Muscle of back (tissue), 11 donors: Measurements from ENCODE around the gene AGBL3. TPM values are rescaled to one million over a fixed set of nuclear protein-coding genes. Genes with fewer than 3 reads are reported as not detected.
A peak's percentile ranks its signal among the peaks of the same experiment; 100 is the strongest.

Source experiments
- DNase-seq, 3 donors: peaks; one replicate each; pipeline versions ENCODE4 v3.0.0 to v3.0.0-alpha.2; 2013
- polyA plus RNA-seq, 10 donors: library from polyadenylated mRNA; unstranded; fragments of 120-200 nt; gene quantifications; one replicate each; pipeline ENCODE4 v1.2.1, GENCODE V29; 2013; ENCODE audit not compliant: insufficient read length in 10 of 10

Gene AGBL3
- polyA plus RNA-seq, 10 donors = 1.8 to 7.6 (median 3.3) TPM

DNA sequence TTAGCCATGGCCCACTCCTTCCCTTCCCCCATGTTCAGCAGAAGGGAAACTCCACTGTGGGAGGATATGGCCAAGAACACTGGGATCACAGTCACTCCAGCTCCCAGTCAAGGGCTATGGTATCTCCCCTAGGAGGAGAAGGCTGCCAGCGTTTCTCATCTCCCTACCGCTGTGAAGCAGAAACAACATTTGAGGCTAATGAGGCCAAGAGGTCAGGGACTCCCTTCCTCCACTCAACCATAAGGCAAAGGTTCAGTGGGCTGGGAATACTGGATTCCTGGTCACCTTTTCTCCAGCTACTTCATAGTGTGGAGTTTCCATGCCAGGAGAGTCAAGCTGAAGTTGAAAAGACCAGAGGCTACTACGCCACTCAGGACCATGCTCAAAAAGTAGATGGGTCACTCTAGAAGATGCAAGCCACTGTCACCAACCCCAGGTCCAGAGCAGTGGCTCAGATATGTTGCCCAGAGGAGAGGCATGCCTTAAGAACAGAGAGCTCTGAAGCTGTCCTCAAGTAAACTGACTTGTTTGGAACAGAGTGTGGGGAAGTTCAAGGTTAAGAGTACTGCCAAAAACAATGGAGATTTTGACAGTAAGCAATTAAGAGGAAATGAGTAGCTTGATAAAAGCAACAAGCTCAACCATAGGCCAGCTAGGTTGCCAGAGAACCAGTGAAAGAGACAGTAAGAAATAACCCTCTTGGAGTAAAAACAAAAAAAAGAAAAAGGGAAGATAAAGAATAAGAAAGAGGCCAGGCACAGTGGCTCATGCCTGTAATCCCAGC, 157.8 kb downstream of the AGBL3 start:
- DNase-seq = no peak

DNA sequence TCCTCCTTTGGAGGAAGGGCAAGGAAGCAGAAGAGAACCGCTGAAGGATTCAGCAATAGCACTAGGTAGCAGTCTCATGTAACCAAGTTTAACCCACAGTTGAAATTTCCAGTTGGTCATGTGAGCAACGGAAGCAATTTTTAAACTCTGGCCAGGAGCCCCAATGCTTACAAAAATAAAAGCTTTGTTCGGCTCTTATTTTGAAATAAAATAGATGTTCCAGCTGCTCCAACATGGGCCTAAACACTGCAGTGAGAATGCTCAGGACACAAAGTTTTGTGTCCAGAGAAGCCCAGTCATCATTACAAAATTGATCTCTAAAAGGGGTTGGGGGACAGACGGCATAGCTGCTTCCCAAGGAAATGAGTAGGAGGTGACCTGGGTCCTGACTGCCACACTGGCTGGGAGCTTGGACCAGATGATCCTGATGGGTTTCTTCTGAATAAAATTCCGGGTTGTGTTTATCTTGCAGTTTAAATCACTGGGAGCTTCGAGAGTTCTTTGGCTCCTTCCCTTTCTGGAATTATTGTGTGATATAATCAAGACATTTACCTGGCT, 161.1 kb downstream of the AGBL3 start:
- no peak for DNase-seq

DNA sequence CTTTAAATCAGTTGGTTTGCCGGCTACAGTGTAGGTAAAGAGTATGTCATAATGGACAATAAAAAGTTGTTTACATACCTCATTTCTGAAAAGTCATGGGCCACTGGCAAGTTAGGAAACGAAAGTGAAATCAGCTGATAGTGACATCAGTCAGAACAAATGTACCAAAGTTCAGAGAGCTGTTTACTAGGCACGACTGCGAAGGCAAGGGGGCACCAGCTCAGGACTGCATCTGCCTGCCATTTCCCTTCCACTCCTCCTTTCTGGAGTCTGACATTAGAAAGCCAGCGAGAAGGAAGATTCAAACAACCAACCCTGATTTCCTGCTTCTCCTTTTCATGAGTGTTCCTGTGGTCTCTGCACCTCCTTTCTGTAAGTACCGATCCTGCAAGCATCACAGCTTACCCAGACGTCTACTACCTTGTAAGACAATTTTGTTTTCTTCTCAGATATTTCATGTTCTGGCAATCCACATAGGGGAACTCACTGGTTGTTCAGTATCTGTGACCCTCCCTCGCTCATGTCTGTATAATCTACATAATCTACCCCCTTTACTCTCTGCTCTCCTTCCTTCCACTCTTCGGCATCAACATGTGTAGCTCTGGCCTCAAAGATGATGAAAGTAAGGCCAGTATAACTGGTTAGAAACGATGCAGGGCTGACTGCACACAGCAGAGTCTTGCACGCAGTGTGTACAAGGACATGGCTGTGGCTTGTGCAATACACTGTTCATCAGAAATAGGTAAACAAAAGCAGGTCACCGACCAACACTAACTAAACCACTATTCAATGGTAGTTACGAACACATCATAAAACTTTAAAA, 161.8 kb downstream of the AGBL3 start, which contains the start of gene TMEM140:
TSS of gene TMEM140 (plus strand) at position 174 of the 823 bp plus-strand sequence. CDS start 16,370 bp downstream, outside the sequence.
- DNase-seq = peak in 1 of 3 donors; percentile 50

DNA sequence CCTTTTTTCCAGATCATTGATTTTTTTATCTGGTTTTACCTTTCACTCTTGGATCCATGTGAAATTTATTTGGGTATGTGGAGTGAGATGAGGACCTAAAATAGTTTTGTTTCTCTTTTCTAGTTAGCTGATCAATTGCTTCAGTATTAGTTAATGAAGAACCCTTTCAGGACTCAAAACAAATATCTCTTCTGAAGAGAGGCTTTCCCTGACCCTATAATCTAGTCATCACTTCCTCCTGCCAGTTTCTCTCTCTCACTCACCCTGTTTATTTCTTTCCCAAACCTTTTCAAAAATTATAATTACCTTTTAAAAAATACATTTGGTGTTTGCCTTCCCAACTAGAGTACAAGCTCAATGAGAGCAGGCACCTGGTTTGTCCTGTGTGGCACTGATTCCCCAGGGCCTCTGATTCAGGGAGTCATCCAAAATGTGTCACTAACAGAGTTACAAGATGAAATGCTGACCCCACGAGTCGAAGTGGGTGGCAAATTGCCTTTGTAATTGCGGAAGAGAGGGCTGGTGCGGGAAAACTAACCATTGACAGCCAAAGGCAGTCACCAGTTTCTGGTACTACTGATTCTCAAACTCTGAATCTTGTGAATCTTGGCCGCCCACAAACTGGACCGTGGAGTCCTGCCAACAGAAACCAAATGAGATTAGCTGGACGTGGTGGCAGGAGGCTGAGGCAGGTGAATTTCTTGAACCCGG, 163.9 kb downstream of the AGBL3 start:
- no peak for DNase-seq

DNA sequence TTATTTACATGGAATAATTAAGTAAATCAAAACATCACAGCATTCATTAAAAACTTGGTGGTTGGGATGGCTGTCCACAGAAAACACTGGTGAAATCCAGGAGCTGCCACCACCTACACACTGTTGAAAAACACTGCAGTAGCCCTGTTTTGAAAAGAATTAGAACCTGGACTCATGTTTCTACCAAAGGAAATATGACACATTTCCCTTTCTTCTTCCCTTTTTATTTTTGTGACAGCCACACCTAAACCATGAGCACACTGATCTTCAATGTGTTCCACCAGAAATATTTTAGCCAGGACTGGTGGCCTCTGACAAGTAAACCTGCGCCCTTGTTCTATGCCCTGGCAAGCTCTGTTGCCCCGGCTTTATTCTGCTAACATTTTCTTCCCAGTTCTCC, 164.8 kb downstream of the AGBL3 start:
- no peak for DNase-seq

DNA sequence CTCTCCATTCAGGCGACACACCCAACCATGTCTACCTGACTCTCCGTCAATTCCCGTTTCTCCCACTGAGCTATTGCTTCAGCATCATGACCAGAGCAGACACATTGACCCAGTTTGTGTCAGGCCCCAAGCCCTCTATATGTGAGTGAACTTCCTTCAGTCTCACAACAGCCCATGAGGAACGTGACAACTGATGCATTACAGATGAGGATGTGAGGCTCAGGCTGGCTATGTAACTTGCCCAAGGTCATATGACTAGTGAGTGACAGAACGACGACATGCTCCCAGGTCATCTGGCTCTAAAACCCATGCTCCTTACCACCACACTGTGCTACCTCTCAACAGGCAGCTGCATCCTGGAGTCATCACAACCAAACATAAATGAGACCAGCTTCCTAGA, 165.2 kb downstream of the AGBL3 start:
- DNase-seq = no peak

DNA sequence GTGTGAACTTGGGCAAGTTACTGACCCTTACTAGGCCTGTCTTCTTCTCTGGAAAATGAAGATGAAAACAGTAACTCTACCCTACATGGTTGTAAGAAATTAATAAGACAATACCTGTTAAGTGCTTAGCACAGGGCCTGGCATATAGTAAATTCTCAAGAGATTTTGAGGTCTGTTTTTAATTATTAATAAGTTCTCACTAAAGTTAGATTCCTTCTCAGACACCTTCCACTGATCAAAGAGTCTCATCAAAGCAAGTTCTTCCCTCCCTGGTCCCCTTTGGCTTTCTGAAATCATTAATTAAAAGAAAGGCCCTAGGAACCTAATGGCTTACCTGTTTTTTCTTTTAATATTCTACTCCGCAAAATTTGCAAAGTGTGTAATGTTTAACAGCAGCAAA, 166.1 kb downstream of the AGBL3 start:
- no peak for DNase-seq

DNA sequence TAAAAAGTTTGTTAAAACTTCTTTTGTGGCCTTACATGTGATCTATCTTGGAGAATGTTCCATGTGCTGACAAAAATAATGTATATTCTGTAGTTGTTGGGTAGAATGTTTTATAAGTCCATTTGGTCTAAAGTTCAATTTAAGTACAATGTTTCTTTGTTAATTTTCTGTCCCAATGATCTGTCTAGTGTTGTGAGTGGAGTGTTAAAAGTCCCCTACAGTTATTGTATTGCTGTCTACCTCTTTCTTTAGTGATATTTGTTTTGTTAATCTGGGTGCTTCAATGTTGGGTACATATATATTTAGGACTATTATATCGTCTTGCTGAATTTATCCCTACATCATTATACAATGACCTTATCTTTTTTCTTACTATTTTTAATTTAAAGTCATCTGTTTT, 168.4 kb downstream of the AGBL3 start:
- DNase-seq = no peak

DNA sequence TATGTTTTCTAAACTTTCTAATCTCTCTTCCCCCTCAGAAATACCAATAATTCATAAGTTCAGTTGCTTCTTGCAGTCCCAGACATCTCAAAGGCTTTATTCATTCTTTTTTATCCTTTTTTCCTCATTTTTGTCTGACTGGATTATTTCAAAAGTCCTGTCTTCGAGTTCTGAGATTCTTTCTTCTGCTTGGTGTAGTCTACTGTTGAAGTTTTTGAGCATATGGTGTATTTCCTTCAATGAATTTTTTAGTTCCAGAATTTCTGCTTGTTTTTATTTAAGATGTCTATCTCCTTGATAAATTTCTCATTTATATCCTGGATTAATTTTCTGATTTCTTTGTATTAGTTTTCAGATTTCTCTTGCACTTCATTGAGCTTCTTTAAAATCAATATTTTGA, 170.0 kb downstream of the AGBL3 start:
- DNase-seq = no peak

DNA sequence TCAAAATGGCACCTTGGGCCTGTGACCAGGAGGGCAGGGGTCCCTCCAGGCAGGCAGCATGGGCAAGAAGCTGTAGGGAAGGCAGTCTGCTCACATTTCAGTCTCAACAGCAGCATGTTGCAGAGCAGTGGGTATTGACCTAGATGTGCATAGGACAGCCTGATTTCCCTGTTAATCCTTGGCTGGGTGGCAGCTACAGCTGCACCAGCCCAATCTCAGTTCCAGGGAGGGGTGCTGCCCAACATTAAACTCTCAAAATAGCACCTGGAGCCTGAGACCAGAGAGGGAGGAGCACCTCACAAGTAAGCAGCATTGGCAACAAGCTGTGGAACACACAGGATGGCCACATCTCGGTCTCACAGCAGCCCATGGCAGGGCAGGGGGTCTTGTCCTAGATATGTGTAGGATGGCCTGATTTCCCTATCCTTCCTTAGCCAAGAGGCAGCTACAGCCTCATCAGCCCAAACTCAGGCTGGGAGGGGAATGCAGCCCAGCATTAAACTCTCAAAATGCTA, 171.9 kb downstream of the AGBL3 start:
- DNase-seq = no peak

DNA sequence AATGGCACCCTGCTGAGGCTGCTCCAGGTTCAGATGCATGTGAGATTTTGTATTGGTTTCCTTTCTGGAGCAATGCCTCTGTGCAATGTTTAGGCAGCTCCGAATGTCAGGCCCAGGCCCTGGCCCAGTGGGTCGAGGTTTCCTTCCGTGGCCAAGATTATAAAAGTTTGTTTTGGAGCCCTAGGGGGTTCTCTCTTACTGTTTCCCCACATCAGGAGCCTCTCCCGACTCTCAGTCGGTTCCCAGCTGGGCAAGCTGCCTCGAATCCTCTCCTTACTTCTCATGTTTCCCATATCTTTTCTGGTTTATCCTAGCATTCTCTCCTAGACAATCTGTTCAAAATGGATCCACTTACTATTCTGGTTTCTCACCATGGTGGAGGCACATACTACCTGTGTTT, 172.6 kb downstream of the AGBL3 start:
- no peak for DNase-seq

DNA sequence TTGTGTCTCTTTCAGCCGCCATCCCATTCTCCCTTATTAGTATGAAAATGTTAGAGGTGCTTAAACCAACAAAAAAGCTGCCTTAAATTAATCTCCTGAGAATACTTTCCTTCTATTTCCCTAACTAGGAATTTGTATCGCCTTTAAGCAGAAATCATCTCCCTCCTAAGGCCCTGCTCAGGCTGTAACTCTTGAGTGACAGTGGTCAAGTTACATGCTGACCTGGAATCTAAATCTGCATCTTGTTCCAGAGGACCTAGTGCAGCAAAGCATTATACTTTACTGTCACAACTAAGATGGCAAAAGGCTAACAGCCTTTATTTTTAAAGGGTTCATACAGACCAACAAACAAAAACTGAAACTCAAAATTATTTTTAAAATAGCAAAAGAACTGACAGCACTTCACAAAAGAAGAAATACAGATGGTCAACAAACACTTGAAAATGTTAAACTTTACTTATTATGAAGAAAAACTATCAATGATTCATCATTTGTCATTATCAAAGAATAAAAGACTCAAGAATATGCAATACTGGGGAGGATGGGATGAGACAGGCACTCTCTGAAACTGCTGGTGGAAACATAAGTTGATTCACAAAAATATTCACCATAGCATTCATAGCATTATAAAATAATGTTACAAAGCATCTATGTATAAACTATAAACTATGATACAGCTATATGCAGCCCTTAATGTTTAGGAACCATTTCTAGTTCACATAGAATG, 173.2 kb downstream of the AGBL3 start:
- no peak for DNase-seq

DNA sequence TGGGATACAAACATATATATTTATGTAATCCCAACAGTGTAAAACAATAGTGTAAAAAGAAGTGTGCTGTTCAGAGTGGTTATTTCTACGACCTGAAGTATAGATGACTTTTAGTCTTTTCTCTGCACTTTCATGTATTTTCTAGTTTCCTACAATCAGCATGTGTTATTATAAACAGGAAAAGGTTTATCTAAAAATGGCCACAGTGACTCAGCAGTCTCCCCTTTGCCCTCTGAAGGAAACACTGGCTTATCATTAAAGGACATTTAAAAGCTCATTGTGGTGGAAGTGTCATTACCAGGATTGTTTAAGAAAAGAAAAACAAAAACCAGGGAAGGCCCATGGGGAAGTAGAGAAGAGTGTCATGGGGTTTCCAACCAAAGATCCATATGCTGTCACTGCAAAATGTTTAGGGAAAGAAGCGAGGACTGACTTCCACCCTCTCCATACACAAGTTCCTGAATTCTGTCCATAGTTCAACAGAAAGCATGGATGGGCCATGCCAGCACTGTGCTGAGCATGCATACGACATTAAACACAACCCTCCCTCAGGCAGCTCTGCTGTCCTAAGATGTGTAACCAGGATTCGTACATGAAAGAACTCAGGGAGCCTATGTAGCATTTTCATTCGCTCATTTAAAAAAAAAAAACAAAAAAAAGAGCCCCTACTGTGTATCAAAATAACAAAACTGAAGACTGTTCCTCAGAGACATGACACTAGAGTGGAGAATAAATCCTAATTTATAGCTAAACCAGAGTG, 174.0 kb downstream of the AGBL3 start:
- no peak for DNase-seq

DNA sequence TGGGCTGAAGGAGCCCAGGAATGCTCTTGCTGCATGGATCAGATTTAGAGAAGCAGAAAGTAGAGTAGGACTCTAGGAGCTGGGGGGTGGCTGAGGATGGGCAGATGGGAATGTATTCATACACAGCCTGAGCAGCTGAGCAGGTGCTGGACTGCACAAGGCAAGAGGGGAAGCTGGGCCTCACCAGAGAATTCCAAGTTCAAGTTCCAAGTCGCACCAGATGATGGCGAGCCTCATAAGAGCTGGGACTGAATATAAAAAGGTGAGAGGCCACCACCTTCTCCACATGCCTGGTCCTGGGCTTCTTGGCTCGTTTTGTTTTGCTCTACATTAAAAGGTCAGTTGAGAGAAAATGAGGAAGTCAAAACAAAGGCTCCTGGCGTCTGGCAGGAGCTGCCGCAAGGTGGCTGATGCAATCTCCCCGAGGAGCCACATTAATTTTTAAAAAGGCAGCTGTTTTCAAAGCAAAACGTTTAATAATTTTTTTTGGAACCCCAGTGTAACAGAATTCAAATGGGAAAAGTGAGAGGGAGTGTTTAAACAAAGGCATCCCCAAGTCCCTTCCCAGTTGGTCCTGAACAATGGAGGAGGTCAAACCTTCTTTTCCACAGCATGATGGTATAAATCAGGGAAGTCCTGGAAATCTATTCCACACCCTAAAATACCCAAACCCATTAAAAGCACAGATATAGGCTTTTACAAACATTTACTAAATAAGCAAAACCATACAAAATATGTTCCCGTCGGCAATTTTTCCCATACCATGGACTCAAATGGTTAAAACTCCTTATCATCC, 174.7 kb downstream of the AGBL3 start:
- DNase-seq = peak in 1 of 3 donors; percentile 56

DNA sequence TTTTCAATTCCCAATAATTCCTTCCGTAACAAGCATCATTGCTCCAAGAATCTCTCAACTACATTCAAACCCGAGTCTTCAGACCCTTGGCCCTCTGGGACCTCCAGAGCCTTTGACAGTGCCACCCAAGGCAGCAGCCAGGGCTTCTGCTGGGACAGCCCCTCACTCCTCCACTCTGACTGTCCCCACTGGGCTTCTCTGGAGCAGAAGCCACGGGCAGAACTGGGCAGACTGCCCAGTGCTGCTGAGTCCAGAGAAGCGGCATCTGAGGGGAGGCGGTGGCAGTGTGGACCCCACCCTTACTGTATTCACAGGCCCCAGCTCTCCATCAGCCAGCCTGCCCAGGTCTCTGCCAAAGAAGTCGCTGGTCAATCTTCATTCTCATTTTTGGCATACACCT, 175.4 kb downstream of the AGBL3 start:
- no peak for DNase-seq

DNA sequence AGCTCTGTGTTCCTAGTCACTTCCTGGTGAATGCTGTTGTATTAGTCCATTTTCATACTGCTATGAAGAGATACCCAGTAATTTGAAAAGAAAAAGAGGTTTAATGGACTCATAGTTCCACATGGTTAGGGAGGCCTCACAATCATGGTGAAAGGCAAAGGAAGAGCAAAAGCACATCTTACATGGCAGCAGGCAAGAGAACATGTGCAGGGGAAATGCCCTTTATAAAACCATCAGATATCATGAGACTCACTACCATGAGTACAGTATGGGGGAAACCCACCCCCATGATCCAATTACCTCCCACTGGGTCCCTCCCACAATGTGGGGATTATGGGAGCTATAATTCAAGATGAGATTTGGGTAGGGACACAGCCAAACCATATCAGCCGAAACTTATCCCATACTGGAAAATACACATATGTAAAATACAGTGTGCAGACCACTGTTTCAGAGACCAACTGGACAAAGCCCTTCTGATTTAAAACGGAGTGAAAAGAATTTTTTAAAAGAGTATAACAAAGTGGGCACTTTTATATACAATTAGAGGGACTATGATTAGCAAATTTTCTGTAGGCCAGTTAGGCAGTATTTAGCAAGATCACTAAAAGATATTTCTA, 176.2 kb downstream of the AGBL3 start:
- no peak for DNase-seq

DNA sequence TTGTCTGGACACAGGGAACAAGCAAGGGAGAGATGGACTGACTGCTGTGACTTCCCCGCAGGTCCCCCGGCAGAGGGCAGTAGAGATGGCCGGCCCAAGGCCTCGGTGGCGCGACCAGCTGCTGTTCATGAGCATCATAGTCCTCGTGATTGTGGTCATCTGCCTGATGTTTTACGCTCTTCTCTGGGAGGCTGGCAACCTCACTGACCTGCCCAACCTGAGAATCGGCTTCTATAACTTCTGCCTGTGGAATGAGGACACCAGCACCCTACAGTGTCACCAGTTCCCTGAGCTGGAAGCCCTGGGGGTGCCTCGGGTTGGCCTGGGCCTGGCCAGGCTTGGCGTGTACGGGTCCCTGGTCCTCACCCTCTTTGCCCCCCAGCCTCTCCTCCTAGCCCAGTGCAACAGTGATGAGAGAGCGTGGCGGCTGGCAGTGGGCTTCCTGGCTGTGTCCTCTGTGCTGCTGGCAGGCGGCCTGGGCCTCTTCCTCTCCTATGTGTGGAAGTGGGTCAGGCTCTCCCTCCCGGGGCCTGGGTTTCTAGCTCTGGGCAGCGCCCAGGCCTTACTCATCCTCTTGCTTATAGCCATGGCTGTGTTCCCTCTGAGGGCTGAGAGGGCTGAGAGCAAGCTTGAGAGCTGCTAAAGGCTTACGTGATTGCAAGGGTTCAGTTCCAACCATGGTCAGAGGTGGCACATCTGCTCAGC, 178.2 kb downstream of the AGBL3 start:
- DNase-seq = no peak

DNA sequence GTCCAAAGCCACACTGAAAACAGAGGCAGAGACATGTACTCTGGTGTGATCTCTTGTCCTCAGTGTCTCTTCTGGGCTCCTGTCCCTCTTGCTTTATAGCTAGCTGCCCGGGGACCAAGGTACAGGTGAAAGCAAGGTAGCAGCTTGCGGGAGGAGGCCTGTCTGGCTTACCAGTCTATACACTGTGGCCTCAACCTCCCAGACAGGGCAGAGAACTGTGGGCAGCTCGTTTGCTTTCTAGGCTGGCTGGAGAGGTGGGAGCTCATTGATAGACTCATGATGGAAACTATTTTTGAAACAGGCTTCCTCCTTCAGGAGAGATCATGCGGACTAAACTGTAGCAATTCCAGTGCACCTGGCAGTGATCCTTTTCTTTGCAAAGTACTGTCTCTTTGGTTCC, 179.6 kb downstream of the AGBL3 start:
- DNase-seq = no peak
